ENCODE results near the gene ZWINT.

Gene ZWINT

DNA sequence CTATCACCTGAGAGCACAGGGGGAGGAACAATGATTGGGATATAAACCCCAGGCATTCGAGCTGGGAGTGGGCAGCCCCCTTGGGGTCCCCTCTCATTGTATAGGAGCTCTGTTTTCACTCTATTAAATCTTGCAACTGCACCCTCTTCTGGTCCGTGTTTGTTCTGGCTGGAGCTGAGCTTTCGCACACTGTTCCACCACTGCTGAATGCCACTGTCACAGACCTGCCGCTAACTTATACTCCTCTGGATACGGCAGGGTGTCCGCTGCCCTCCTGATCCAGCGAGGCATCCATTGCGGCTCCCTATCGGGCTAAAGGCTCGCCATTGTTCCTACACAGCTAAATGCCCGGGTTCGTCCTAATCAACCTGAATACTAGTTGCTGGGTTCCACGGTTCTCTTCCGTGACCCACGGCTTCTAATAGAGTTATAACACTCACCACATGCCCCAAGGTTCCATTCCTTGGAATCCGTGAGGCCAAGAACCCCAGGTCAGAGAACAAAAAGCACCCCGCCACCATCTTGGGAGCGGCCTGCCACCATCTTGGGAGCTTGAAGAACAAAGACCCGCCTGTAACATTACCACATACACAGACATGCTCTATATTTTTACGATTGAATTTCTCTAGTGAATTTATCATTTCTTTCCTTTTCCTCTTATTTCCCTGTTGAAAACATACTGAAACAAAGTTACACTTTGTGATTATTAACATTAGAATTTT, 9.0 kb downstream of the ZWINT start:
- no peak for DNase-seq (ENCODE audit: low read depth)
- TF ChIP-seq, protein P1, sequence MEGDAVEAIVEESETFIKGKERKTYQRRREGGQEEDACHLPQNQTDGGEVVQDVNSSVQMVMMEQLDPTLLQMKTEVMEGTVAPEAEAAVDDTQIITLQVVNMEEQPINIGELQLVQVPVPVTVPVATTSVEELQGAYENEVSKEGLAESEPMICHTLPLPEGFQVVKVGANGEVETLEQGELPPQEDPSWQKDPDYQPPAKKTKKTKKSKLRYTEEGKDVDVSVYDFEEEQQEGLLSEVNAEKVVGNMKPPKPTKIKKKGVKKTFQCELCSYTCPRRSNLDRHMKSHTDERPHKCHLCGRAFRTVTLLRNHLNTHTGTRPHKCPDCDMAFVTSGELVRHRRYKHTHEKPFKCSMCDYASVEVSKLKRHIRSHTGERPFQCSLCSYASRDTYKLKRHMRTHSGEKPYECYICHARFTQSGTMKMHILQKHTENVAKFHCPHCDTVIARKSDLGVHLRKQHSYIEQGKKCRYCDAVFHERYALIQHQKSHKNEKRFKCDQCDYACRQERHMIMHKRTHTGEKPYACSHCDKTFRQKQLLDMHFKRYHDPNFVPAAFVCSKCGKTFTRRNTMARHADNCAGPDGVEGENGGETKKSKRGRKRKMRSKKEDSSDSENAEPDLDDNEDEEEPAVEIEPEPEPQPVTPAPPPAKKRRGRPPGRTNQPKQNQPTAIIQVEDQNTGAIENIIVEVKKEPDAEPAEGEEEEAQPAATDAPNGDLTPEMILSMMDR (IDR thresholded peaks at IDR 0.05; ENCODE audit: insufficient read depth, low read depth, low read length, missing control alignments) = no peak
- H3K4me3 ChIP-seq (ENCODE audit: low read depth, low read length) = no peak overlapping the region

DNA sequence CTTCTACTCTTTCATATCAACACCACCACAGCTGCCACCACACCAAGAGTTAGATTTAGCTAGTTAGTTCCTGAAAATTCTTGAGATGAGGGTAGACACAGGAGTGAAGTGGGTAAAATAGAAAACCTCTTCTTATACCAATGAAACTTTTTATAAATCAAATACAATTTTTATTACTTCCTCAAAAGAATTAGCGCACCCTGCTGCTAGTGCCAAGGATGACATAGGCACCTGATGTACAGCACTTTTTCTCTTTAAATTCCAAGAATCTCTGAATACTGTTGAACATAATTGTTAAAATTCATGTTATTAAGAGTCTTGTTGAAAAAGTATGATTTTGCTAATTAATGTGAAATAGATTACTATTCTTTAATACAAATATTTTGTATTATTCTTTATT, 11.4 kb downstream of the ZWINT start:
- TF ChIP-seq, protein P1 (IDR thresholded peaks at IDR 0.05; ENCODE audit: insufficient read depth, low read depth, low read length, missing control alignments) = no peak

DNA sequence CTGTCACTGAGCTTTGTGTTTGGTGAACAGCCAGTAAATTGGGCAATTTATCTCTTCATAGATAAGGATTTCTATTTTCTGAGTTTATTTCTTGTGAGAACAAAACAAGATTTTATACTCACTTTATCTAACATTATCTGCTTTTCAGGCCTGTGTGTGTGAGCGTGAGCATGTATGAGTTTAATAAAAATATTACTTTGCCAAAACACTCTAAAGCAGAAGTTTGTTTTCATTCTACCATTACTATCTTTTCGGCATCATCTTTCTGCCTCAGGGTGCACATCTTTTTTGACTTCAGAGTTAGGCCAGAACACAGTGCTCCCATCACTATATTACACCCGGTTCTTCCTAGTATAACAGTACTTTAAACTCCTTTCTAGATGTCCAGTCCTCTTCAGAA, 13.0 kb downstream of the ZWINT start:
- DNase-seq (ENCODE audit: low read depth) = no peak
- H3K4me3 ChIP-seq (ENCODE audit: low read depth, low read length) = no peak overlapping the region
- TF ChIP-seq, protein P1 (IDR thresholded peaks at IDR 0.05; ENCODE audit: insufficient read depth, low read depth, low read length, missing control alignments) = no peak

More for the DNA sequence above, 11.4 kb downstream of the ZWINT start:
- no peak overlapping the region for H3K4me3 ChIP-seq (ENCODE audit: low read depth, low read length)
- DNase-seq (ENCODE audit: low read depth) = no peak

DNA sequence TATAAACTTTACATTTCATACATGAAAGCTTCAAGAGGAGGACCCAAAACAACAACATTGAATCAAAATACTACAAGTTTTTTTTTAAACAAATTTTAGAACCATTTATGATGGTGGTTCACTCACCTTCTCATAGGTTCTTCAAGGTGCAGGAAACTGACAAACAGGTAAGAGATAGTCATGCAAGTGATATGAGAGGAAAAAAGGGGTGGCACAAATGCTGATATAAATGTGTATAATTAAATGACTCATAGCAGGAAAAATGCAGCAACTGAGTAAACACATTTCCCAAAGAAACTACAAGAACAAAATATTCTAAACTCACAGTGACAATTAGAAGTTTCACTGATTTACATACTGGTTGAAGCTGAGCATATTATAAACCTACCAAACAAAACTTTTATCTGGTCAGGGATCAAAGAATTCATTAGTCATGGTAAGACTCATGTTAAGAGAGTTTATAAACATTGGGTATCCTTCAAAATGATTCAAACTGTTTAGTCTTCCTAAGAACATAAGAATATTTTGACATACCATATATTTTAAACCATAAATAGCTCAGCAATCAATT, 14.1 kb downstream of the ZWINT start:
- TF ChIP-seq, protein P1 (IDR thresholded peaks at IDR 0.05; ENCODE audit: insufficient read depth, low read depth, low read length, missing control alignments) = no peak

DNA sequence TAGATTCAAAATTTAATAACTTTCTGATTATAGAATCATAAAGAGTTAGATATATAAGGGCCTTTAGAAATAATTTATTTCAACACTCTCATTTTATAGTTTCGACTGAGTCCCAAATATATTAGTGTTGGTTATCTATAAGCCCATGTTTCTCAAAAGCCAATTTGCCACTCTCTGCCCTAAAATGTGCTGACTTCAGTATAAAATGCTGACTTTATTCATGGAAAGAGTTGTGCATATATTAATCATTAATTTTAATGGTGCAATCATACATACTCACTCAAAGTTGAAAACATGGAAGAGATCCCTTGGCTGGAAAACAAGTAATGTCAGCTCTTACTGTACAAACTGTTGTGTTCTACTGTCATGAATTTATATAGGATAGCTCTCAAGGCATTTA, 19.4 kb downstream of the ZWINT start:
- no peak for DNase-seq (ENCODE audit: low read depth)
- no peak overlapping the region for H3K4me3 ChIP-seq (ENCODE audit: low read depth, low read length)
- TF ChIP-seq, protein P1 (IDR thresholded peaks at IDR 0.05; ENCODE audit: insufficient read depth, low read depth, low read length, missing control alignments) = no peak

More for the DNA sequence above, 14.1 kb downstream of the ZWINT start:
- no peak overlapping the region for H3K4me3 ChIP-seq (ENCODE audit: low read depth, low read length)
- DNase-seq (ENCODE audit: low read depth) = no peak

DNA sequence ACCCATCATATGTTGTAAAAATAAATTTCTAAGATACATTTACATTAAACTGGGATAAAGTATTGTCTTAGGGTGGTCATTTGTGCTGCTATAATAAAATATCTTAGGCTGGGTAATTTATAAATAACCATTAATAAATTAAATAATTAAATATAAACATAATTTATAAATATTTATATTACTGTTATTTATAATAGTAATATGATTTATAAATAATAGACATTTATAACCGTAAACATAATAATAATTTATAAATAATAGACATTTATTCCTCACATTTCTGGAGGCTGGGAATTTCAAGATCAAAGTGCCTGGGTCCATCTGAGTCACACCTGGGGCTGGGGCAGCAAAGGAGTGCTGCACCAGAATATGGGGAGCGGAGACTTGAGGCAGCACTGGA, 31.1 kb downstream of the ZWINT start:
- DNase-seq (ENCODE audit: low read depth) = no peak
- H3K4me3 ChIP-seq (ENCODE audit: low read depth, low read length) = no peak overlapping the region
- TF ChIP-seq, protein P1 (IDR thresholded peaks at IDR 0.05; ENCODE audit: insufficient read depth, low read depth, low read length, missing control alignments) = no peak
